COLO829 (cell line): Measurements from ENCODE around the gene FBLN1.

Experiments used
- DNase-seq: peaks from one replicate; pipeline ENCODE4 v3.0.0; 2012; ENCODE audit warnings: low spot score

The FBLN1 gene

DNA sequence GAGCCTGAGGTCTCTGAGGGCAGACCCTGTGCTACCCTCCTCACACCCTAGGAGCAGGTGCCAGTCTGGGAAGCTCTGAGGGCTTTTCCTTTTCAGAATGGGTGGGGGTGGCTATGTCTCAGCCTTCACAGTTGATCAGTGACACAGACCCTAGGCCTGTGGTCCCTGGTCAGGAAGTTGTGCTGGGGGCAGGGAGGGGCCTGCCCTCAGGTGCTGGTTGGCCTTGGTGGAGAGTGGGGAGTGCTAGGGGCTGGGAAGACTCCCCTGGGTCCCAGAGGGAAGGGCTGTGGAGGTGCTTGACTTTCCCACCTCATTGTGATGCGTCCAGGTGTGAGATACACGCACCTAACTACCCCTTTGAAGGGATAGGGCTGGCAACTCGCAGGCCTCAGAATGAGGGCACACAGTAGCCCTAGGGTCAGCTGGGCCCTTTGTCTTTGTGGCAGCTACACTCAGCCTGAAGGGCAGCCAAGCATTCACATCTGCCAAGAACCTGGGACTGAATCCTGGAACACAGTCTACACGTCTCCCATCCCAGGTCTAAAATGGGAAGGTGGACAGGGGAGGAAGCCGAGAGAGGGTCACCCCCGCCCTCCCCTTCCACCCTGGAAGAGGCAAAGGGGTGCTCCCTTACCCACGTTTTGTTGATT, 137.7 kb downstream of the FBLN1 start:
- no peak for DNase-seq

GRCh38 chr22:45640941-45641621, 138.4 kb downstream of the FBLN1 start:
- DNase-seq = no peak

DNA sequence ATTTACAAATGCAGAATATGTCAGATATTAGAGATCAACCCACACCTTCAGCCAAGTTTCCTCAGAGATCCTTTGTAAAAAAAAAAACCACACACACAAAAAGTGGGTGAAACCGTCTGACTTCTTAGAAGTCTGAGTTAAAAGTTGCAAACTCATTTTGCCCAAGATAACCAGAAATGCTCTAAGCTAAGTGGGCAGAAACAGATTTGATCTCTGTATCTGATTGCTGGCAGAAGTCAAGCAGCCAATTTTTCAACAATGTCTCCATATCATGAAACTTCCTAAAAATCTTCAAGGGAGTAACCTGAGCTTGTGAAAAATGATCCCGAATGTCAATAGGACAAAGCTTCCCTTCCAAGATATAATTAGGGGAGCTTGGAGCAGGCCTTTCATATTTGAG, 140.3 kb downstream of the FBLN1 start:
- DNase-seq = no peak

DNA sequence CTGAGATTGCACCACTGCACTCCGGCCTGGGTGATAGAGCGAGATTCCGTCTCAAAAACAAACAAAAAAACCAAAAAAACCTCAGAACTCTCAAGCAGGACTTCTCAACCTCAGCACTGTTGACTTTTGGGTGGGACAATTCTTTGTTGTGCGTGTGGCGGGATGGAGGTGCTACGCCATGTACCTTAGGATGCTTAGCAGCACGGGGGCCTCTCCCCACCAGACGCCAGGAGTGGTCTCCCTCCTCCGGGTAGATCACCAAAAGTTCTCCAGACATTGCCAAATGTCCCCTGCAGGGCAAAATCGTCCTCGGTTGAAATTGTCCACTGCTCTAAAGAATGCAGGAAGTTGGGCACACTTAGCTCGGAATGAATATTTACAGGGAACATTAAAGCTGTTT, 142.0 kb downstream of the FBLN1 start:
- DNase-seq = no peak

DNA sequence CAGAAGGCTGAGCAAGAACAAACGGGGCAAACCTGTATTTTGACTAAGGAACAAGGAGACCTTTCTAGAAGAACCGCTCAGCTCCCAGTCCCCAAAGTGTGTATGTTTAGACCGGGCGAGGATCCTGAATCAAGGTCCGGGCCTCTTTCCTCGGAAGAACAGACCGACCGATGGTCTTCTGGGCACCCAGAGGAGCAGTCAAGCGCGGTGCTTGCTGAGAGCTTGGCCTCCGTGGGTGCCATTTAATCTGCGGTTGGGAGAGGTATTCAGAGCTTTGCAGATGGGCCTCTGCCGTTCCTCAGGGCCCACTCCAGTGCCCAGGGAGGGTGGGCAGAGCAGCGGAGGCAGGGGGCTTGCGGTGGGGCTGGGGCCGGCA, 142.5 kb downstream of the FBLN1 start:
- DNase-seq = no peak

DNA sequence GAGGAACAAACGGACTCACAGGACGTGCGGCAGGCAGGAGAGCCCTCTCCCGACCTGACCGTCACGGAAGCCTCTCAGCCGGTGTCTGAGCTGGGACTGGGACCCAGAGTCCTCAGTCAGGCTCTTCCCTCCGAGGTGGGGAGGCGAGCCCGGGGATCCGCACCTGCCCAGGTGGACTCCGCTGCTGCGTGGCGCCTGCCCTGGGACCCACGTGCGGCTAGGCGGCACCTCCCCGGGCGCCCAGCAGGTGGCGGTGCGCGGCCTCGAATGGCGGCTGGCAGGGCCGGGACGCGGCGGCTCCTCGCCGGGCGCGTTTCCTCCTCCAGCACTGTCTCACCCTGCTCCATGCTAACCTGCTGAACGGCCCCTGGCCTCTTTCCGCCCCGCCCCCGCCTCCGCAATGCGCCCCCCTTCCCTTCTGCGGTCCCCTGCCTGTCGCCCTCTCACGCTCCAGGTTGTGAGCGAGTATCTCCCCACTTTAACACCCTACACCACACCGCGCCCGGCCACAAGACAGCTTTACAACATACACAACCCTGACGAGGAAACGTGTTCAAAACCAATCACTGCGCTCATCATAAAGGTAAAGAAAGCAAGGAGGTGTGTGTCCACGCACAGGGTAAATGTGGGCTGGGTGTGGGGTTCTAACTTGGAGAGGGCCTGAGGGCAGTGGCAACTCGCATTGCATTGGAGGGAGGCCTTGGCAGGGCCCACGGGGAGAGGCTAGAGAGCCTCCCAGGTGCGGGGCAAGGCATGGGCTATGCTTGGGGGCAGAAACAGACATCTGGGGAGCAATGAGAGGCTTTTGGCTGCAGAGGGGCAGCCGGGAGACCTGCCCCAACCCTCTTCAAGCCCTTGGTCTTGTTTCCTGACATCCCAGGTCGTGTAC, 143.1 kb downstream of the FBLN1 start:
- peak; percentile 69 for DNase-seq

DNA sequence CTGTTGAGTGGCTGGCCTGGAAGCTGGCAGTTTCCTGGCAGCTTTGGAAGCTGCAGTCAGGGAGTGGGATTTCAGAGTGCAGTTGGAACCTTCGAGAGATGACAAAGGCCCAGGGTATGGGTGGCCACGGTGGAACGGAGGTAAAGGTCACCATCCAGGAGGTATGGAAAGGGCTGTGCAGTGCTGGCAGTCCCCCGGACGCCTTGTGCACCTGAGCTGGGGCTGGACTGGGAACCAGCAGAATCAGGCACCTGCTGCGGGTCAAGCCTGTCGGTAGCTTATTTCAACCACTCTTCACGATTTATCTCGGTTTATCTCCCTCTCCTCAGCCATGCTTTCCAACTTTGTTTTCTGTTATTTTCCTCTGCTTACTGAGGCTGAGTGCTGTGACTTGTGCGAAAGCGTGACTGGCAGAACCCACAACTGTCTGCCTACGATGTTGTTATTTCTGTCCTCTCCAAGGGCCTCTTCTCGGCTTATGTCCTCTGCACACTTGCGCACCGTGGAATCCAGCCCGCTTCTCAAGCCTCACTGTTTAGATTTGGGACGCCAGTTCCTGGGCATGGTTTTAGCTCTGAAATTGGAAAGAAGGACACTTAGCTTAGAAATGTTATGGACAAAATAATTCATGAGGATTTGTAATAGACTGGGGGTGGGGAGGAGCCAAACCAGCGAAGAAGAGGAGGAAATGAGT, 145.0 kb downstream of the FBLN1 start:
- DNase-seq = no peak

GRCh38 chr22:45648301-45649117, 145.8 kb downstream of the FBLN1 start:
- DNase-seq = no peak

GRCh38 chr22:45649809-45650208, 147.1 kb downstream of the FBLN1 start:
- DNase-seq = no peak

DNA sequence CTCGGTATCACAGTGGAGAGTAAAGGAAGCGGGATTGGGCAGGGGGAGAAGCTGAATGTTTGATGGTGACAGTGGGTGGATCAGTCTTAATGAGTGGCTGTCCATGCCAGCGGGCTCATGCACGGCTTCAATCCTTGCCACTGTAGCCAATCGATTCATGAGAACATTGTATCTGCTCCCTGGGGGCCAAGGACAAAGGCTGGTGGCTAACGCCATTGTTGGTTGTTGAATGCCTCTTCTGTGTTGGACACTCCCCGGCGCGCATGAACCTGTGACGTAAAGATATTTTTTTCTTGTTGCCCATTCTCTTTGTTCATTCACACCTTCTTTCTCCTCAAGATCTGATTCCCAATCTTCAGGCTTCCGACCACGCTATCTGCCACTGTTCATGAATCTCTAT, 148.0 kb downstream of the FBLN1 start:
- no peak for DNase-seq
